ENCODE data around the gene DGKI. TPM values are rescaled to one million over a fixed set of nuclear protein-coding genes. Genes with fewer than 3 reads are reported as not detected.

Gene DGKI
- total RNA-seq, 1 donor from 2014 or later = 1.5 TPM

GRCh38 chr7:137342265-137342664 is 504.5 kb downstream of the DGKI start:
- no peak for DNase-seq

DNA sequence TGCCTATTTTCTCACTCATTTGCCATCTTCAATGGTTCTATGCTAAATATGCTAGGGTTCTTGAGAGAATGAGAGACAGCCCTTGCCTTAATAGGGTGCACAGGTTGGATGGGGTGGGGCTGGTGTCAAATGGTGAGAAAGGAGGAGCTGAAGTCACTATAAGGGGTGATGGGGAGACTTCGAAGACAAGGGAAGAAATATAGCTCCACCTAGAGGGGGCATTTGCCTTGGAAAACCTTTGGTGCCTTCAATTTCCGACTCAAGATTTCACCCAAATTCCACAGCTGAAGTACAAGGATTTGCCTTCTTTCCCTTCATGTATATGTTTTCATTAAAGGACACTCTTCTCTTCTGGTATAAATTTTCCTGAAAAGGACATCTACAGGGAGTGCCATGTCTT is 508.9 kb downstream of the DGKI start:
- no peak for DNase-seq

DNA sequence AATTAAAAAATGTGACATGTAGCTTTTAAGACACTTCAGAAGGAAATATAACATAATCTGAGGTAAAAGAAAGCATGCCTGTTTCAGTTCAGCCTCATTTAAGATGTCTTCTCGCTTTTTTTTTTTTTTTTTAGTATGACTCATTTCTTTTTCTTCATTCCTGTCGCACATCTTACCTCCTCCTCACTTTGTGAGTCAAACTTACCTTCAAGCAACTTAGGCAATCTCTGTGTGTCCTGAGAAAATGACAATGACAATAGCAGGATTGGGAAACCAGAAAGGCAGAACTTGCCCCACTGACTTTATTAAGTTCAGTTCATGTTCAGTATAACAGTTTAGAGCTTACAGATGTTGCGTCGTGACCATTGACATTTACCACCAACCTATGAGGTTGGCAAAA is 511.0 kb downstream of the DGKI start:
- DNase-seq = no peak

DNA sequence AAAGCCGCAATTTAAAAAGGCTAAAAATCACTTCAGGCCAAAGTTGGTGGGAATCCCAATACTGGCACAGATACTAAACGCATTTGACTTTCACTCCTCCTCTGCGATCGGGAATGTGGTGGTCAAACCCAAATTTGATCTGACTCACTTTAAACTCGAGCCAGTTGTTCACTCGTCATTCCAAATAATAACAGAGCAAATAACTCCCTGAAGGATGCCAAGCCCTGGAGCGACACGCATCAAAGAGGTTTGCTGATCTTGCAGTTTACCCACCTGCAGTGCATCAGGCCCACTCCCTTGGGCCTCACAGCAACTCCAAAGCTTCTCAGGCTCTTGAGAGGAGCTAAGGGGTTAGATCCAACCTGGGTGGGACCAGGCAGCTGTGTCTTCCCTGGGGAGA is 515.4 kb downstream of the DGKI start:
- no peak for DNase-seq

Small RNA genes within 50 kb of the gene (small RNA-seq; reads per million reads assigned to genes)
- 0.45 reads per million, percentile 56 among the genes with 10 or more reads in this experiment for gene AC090498.1 (ENCODE audit: low replicate concordance)

Other genes starting within 250 kb of the DGKI start
- 34.5 TPM for gene CREB3L2, start 155.1 kb upstream of the DGKI start, total RNA-seq
- gene AKR1D1, start 229.5 kb upstream of the DGKI start, total RNA-seq = not detected